ENCODE measurements around the gene PC.

DNA sequence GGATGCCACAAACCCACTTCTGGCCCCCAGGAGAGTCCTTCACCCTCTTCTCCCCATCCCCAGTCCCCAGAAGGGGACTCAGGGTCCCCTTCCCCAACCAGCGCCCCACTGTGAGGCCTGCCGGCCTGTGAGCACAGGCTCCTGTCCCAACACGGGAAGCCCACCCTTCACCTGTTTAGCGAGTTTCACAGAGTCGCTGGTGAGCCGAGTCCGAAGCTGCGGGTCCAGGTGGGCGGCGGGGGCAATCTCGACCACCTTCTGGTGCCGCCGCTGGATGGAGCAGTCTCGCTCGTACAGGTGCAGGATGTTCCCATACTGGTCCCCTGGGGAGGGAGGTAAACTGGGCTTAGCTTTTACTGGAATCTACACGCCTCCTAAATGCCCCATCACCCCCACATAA is 88.1 kb downstream of the PC start:
- no peak for TF ChIP-seq FOS (IDR thresholded peaks at IDR 0.05; ENCODE audit: borderline replicate concordance, insufficient read depth, low read length)
- TF ChIP-seq POLR2A (IDR thresholded peaks at IDR 0.05; ENCODE audit: low read depth, low read length) = no peak
- TF ChIP-seq, protein P1, sequence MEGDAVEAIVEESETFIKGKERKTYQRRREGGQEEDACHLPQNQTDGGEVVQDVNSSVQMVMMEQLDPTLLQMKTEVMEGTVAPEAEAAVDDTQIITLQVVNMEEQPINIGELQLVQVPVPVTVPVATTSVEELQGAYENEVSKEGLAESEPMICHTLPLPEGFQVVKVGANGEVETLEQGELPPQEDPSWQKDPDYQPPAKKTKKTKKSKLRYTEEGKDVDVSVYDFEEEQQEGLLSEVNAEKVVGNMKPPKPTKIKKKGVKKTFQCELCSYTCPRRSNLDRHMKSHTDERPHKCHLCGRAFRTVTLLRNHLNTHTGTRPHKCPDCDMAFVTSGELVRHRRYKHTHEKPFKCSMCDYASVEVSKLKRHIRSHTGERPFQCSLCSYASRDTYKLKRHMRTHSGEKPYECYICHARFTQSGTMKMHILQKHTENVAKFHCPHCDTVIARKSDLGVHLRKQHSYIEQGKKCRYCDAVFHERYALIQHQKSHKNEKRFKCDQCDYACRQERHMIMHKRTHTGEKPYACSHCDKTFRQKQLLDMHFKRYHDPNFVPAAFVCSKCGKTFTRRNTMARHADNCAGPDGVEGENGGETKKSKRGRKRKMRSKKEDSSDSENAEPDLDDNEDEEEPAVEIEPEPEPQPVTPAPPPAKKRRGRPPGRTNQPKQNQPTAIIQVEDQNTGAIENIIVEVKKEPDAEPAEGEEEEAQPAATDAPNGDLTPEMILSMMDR (IDR thresholded peaks at IDR 0.05; ENCODE audit: extremely low read depth in 1 of 2, insufficient read depth in 1 of 2, low read depth in 1 of 2, low read length in 2 of 2) = no peak
- TF ChIP-seq, protein P2, sequence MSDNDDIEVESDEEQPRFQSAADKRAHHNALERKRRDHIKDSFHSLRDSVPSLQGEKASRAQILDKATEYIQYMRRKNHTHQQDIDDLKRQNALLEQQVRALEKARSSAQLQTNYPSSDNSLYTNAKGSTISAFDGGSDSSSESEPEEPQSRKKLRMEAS (IDR thresholded peaks at IDR 0.05; ENCODE audit: insufficient read depth, insufficient read length) = no peak
- TF ChIP-seq EZH2 (IDR thresholded peaks at IDR 0.05; ENCODE audit: borderline replicate concordance, low read depth, low read length, severe bottlenecking) = no peak
- no peak for TF ChIP-seq POLR2AphosphoS5 (IDR thresholded peaks at IDR 0.05; ENCODE audit: insufficient read depth, low read depth, low read length)
- no peak for TF ChIP-seq JUN (IDR thresholded peaks at IDR 0.05; ENCODE audit: borderline replicate concordance, insufficient read depth, insufficient read length, low read depth)
- TF ChIP-seq MYC (IDR thresholded peaks at IDR 0.05; ENCODE audit: low read depth, low read length) = no peak
- TF ChIP-seq GATA2 (IDR thresholded peaks at IDR 0.05; ENCODE audit: insufficient read depth, insufficient read length, low read depth, low read length) = no peak

All from endothelial cell of umbilical vein (primary cell).